ENCODE results near the gene HLA-DRB1.
"Not testable (repeated sequence)": the region's sequence is repeated elsewhere in the genome, so short reads cannot be mapped to it uniquely, and the experiment has no call there.

Gene HLA-DRB1

GRCh38 chr6:32589596-32590449 lies at the start of gene HLA-DRB1:
TSS of gene HLA-DRB1 (minus strand) at chr6:32589848. CDS start at chr6:32589742, 106 bp downstream.
- H3K9ac ChIP-seq (ENCODE audit: low read length) = no peak within 1 kb of the TSS
- 0 out of 2 replicates have a peak within 1 kb of the TSS, but pooled peaks have one; percentile 18 for H3K4me3 ChIP-seq (ENCODE audit: low read depth, low read length)
- no peaks in the 10 kb centered on the region for H3K9me3 ChIP-seq (ENCODE audit: control insufficient read depth, insufficient read depth, low read depth, low read length)
- peaks cover 2% of the 10 kb centered on the region; the same call in 1 of the 2 replicates for H3K4me1 ChIP-seq (ENCODE audit: control insufficient read depth, insufficient read depth, low read length)
- H3K27ac ChIP-seq (ENCODE audit: low read depth, low read length) = no peak within 1 kb of the TSS
- peaks cover 6% of the 10 kb centered on the region for H3K27me3 ChIP-seq (ENCODE audit: control insufficient read depth, insufficient read depth, low read length)
- H3K36me3 ChIP-seq (ENCODE audit: control insufficient read depth, insufficient read depth, low read length) = no peaks in the 10 kb centered on the region

GRCh38 chr6:32638532-32639219 lies 49.0 kb upstream of the HLA-DRB1 start:
- Histone ChIP-seq H3K27me3 (ENCODE audit: control insufficient read depth, insufficient read depth, low read length) (no peaks in the 10 kb centered on the region), H3K4me3 (ENCODE audit: low read depth, low read length) (no peak overlapping the region), H3K9me3 (ENCODE audit: control insufficient read depth, insufficient read depth, low read depth, low read length) (no peaks in the 10 kb centered on the region), H3K4me1 (ENCODE audit: control insufficient read depth, insufficient read depth, low read length) (no peaks in the 10 kb centered on the region), H3K9ac (ENCODE audit: low read length) (no peak overlapping the region), H3K27ac (ENCODE audit: low read depth, low read length) (no peak overlapping the region), H3K36me3 (ENCODE audit: control insufficient read depth, insufficient read depth, low read length) (no peaks in the 10 kb centered on the region)

- Histone ChIP-seq H3K4me3 (ENCODE audit: low read depth, low read length) (no peak overlapping the region), H3K27me3 (ENCODE audit: control insufficient read depth, insufficient read depth, low read length) (no peaks in the 10 kb centered on the region), H3K9me3 (ENCODE audit: control insufficient read depth, insufficient read depth, low read depth, low read length) (no peaks in the 10 kb centered on the region), H3K36me3 (ENCODE audit: control insufficient read depth, insufficient read depth, low read length) (no peaks in the 10 kb centered on the region), H3K4me1 (ENCODE audit: control insufficient read depth, insufficient read depth, low read length) (no peaks in the 10 kb centered on the region), H3K9ac (ENCODE audit: low read length) (no peak overlapping the region), H3K27ac (ENCODE audit: low read depth, low read length) (no peak overlapping the region)
Measured at GRCh38 chr6:32637883-32638282, 48.2 kb upstream of the HLA-DRB1 start.

- H3K4me1 ChIP-seq (ENCODE audit: control insufficient read depth, insufficient read depth, low read length) = no peaks in the 10 kb centered on the region
- no peaks in the 10 kb centered on the region for H3K27me3 ChIP-seq (ENCODE audit: control insufficient read depth, insufficient read depth, low read length)
- H3K9ac ChIP-seq (ENCODE audit: low read length) = no peak within 1 kb of the TSS
- no peaks in the 10 kb centered on the region for H3K36me3 ChIP-seq (ENCODE audit: control insufficient read depth, insufficient read depth, low read length)
- H3K27ac ChIP-seq (ENCODE audit: low read depth, low read length) = no peak within 1 kb of the TSS
- H3K4me3 ChIP-seq (ENCODE audit: low read depth, low read length) = no peak within 1 kb of the TSS
- no peaks in the 10 kb centered on the region for H3K9me3 ChIP-seq (ENCODE audit: control insufficient read depth, insufficient read depth, low read depth, low read length)
Measured at GRCh38 chr6:32637219-32637880, 47.7 kb upstream of the HLA-DRB1 start, which contains the start of gene HLA-DQA1. TSS of gene HLA-DQA1 (plus strand) at chr6:32637406. CDS start at chr6:32637459, 53 bp downstream.

GRCh38 chr6:32635526-32636123 lies 46.0 kb upstream of the HLA-DRB1 start:
- Histone ChIP-seq H3K9ac (ENCODE audit: low read length) (no peak overlapping the region), H3K9me3 (ENCODE audit: control insufficient read depth, insufficient read depth, low read depth, low read length) (no peaks in the 10 kb centered on the region), H3K27ac (ENCODE audit: low read depth, low read length) (no peak overlapping the region), H3K36me3 (ENCODE audit: control insufficient read depth, insufficient read depth, low read length) (no peaks in the 10 kb centered on the region), H3K4me1 (ENCODE audit: control insufficient read depth, insufficient read depth, low read length) (no peaks in the 10 kb centered on the region), H3K4me3 (ENCODE audit: low read depth, low read length) (no peak overlapping the region), H3K27me3 (ENCODE audit: control insufficient read depth, insufficient read depth, low read length) (no peaks in the 10 kb centered on the region)

- not testable (repeated sequence) for H3K9ac ChIP-seq (ENCODE audit: low read length); H3K27me3 ChIP-seq (ENCODE audit: control insufficient read depth, insufficient read depth, low read length); H3K4me1 ChIP-seq (ENCODE audit: control insufficient read depth, insufficient read depth, low read length); H3K27ac ChIP-seq (ENCODE audit: low read depth, low read length); H3K9me3 ChIP-seq (ENCODE audit: control insufficient read depth, insufficient read depth, low read depth, low read length); H3K36me3 ChIP-seq (ENCODE audit: control insufficient read depth, insufficient read depth, low read length); H3K4me3 ChIP-seq (ENCODE audit: low read depth, low read length)
Measured at GRCh38 chr6:32629793-32630192, 40.1 kb upstream of the HLA-DRB1 start.

GRCh38 chr6:32627831-32628230 lies 38.2 kb upstream of the HLA-DRB1 start:
- no peak overlapping the region for H3K9ac ChIP-seq (ENCODE audit: low read length)
- H3K27ac ChIP-seq (ENCODE audit: low read depth, low read length) = no peak overlapping the region
- H3K36me3 ChIP-seq (ENCODE audit: control insufficient read depth, insufficient read depth, low read length) = no peaks in the 10 kb centered on the region
- H3K27me3 ChIP-seq (ENCODE audit: control insufficient read depth, insufficient read depth, low read length) = no peaks in the 10 kb centered on the region
- H3K9me3 ChIP-seq (ENCODE audit: control insufficient read depth, insufficient read depth, low read depth, low read length) = no peaks in the 10 kb centered on the region
- no peak overlapping the region for H3K4me3 ChIP-seq (ENCODE audit: low read depth, low read length)
- no peaks in the 10 kb centered on the region for H3K4me1 ChIP-seq (ENCODE audit: control insufficient read depth, insufficient read depth, low read length)

GRCh38 chr6:32627249-32627648 lies 37.6 kb upstream of the HLA-DRB1 start:
- no peak overlapping the region for H3K27ac ChIP-seq (ENCODE audit: low read depth, low read length)
- H3K36me3 ChIP-seq (ENCODE audit: control insufficient read depth, insufficient read depth, low read length) = no peaks in the 10 kb centered on the region
- no peaks in the 10 kb centered on the region for H3K27me3 ChIP-seq (ENCODE audit: control insufficient read depth, insufficient read depth, low read length)
- H3K9me3 ChIP-seq (ENCODE audit: control insufficient read depth, insufficient read depth, low read depth, low read length) = no peaks in the 10 kb centered on the region
- H3K4me1 ChIP-seq (ENCODE audit: control insufficient read depth, insufficient read depth, low read length) = peaks cover under 1% of the 10 kb centered on the region; the same call in 1 of the 2 replicates
- H3K4me3 ChIP-seq (ENCODE audit: low read depth, low read length) = no peak overlapping the region
- H3K9ac ChIP-seq (ENCODE audit: low read length) = no peak overlapping the region

- H3K9me3 ChIP-seq (ENCODE audit: control insufficient read depth, insufficient read depth, low read depth, low read length) = no peaks in the 10 kb centered on the region
- H3K27me3 ChIP-seq (ENCODE audit: control insufficient read depth, insufficient read depth, low read length) = no peaks in the 10 kb centered on the region
- no peak overlapping the region for H3K9ac ChIP-seq (ENCODE audit: low read length)
- H3K4me1 ChIP-seq (ENCODE audit: control insufficient read depth, insufficient read depth, low read length) = peaks cover 2% of the 10 kb centered on the region; the same call in 1 of the 2 replicates
- no peak overlapping the region for H3K4me3 ChIP-seq (ENCODE audit: low read depth, low read length)
- H3K27ac ChIP-seq (ENCODE audit: low read depth, low read length) = no peak overlapping the region
- H3K36me3 ChIP-seq (ENCODE audit: control insufficient read depth, insufficient read depth, low read length) = no peaks in the 10 kb centered on the region
Measured at GRCh38 chr6:32625137-32625536, 35.5 kb upstream of the HLA-DRB1 start.

GRCh38 chr6:32624565-32624964 lies 34.9 kb upstream of the HLA-DRB1 start:
- H3K4me1 ChIP-seq (ENCODE audit: control insufficient read depth, insufficient read depth, low read length) = peaks cover 2% of the 10 kb centered on the region; the same call in 1 of the 2 replicates
- H3K4me3 ChIP-seq (ENCODE audit: low read depth, low read length) = no peak overlapping the region
- H3K27ac ChIP-seq (ENCODE audit: low read depth, low read length) = no peak overlapping the region
- H3K36me3 ChIP-seq (ENCODE audit: control insufficient read depth, insufficient read depth, low read length) = no peaks in the 10 kb centered on the region
- H3K27me3 ChIP-seq (ENCODE audit: control insufficient read depth, insufficient read depth, low read length) = no peaks in the 10 kb centered on the region
- no peaks in the 10 kb centered on the region for H3K9me3 ChIP-seq (ENCODE audit: control insufficient read depth, insufficient read depth, low read depth, low read length)
- H3K9ac ChIP-seq (ENCODE audit: low read length) = no peak overlapping the region
